C4-2B (cell line): ENCODE data around the gene CCDC88C.

Source experiments
- ZFX ChIP-seq: fragments of 450-650 bp; IDR thresholded peaks from 2 replicates; pipeline ENCODE4 v1.6.1; 2017
- TF ChIP-seq, protein P1 (sequence below): fragments of 450-650 bp; conservative IDR thresholded peaks from 2 replicates; pipeline ENCODE4 v1.5.1; 2017; ENCODE audit warnings: mild to moderate bottlenecking

DNA sequence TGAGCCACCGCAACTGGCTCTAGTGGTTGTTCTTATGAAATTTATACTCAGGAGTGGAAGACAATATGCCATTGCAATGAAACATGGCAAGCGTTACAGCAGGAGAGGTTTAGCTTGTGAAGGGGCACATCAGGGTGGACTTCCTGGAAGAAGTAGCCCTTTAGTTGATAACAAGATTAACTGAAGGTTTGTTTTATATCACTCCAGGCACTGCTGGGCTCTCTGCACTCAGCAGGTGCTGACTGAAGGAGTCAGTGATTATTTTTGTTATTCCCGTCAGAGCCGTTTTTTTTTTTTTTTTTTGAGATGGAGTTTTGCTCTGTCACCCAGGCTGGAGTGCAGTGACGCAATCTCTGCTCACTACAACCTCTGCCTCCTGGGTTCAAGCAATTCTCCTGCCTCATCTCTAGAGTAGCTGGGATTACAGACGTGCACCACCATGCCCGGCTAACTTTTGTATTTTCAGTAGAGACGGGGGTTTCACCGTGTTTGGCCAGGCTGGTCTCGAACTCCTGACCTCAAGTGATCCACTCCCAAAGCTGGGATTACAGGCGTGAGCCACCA is 155.6 kb downstream of the CCDC88C start:
- TF ChIP-seq, protein P1, sequence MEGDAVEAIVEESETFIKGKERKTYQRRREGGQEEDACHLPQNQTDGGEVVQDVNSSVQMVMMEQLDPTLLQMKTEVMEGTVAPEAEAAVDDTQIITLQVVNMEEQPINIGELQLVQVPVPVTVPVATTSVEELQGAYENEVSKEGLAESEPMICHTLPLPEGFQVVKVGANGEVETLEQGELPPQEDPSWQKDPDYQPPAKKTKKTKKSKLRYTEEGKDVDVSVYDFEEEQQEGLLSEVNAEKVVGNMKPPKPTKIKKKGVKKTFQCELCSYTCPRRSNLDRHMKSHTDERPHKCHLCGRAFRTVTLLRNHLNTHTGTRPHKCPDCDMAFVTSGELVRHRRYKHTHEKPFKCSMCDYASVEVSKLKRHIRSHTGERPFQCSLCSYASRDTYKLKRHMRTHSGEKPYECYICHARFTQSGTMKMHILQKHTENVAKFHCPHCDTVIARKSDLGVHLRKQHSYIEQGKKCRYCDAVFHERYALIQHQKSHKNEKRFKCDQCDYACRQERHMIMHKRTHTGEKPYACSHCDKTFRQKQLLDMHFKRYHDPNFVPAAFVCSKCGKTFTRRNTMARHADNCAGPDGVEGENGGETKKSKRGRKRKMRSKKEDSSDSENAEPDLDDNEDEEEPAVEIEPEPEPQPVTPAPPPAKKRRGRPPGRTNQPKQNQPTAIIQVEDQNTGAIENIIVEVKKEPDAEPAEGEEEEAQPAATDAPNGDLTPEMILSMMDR, result no peak
- no peak for TF ChIP-seq ZFX
